SKM-1 treated with dmso at 0.1 percent for 144 hours (cell line): ENCODE data around the gene SOX2.
"Not testable (repeated sequence)": the region's sequence is repeated elsewhere in the genome, so short reads cannot be mapped to it uniquely, and the experiment has no call there.

Source experiments
- DNase-seq: peaks from one replicate; lab custom pipeline; 2025; ENCODE audit not compliant: unreplicated experiment; lab: John Stamatoyannopoulos, UW

Gene SOX2

DNA sequence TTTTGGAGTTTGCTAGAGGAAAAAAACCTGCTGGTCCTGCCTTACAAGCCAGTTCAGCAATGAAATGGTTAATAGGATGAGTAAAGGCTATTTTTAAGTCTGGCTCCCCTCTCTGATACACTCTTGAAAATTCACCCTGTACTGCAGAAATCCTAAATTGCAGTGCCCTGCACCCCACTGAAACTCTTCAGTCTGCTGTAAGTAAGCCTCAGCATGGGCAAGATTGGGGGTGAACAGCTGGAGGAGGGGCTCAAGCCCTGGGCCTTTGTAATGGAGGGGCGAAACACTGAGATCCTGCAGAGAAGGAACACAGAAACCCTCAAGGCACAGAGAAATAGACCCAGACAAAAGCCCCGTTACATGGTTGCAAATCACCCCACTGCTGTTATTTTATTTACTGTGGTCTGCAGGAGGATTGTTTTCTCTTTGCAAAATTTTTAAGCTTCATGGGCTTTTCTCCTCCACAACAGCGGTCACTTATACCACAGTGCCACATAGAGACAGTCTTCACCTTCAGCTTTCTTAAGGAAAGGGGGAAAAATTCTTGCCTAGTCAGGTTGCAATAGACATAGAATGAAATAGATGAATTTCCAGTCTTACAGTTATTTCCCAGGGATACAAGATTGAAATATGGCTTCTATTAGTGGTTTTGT, 45.0 kb downstream of the SOX2 start:
- no peak for DNase-seq

- DNase-seq = no peak
These were observed 46.1 kb downstream of the SOX2 start for GRCh38 chr3:181757694-181758306.

DNA sequence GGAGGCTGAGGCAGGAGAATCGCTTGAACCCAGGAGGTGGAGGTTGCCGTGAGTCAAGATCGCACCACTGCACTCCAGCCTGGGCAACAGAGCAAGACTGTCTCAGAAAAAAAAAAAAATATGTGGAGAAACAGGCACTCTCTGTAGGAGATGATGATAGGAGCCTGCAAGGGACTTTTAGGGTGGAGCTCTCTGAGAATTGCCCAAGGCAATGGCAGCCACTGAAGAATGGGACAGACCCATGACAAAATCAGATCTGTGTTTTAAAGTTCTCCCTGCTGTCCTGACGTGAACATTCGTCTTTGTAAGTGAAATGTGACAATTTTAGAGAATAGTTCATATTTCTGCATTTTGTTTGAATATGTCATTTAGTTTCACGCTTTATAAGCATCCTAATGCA, 50.2 kb downstream of the SOX2 start:
- no peak for DNase-seq

- DNase-seq = not testable (repeated sequence)
These were observed 52.3 kb downstream of the SOX2 start for GRCh38 chr3:181764033-181764432.
